ENCODE data around the gene ERBB4. TPM values are rescaled to one million over a fixed set of nuclear protein-coding genes. Genes with fewer than 3 reads are reported as not detected.

The ERBB4 gene
- total RNA-seq, 1 donor from 2014 or later = 12.4 TPM

DNA sequence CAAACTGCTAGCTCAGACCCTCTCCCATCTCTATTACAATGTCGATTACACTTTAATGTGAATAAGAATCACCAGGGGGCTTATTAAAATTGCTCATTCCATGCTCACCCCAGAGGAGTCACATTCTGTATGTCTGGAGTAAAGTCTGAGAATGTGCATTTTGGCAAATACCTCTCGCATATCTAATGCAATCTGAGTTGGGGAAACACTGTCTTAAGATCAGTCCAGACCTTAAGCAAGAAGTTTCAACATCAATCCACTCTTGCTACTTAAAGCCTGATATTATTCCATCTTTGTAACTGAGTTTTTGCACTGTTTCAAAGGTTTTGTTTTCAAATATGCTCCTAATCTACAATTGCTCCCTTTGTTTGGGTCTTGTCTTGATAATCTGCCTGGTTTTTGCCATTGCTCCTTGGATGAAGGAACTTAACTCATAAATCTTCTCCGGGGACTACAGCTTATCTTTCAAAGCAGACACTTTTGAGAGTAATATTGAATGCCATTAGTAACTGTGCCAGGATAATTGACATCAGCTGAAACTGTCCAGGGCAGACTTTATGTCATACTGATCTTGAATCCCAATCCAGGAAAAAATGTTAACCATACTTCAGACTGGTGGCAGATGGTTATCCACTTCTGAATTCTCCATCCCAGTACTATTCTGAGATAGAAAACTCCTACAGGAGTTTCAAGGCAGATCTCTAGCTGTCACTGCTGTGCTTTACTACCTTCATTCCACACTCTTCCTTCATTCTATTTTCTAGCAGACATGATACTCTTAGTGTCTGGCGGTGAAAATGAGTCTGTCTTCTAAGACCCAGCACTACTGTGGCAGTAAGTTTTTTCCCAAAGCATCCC is 200.9 kb downstream of the ERBB4 start:
- intact Hi-C loops (cut with DNase I) = no loop called here
- DNase-seq (ENCODE audit: missing footprints) (no peak), ATAC-seq (no peak)

DNA sequence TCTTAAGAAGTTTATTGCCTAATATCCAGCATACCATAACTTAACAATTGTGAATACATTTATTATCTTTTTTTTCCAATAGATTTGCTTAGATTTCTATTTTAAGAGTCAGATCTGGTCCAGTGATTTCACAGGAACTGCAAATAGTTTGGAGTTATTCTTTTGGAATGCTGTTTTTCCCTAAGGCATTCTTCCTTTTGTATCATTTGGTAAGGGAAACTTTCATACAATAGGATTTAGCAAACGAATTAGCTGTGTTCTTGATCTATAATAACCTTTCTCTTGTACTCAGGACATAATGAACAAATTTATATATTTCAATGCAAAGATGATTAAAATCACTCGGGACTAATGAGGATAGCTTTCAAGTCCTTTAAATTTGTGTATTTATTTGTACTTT is 201.6 kb downstream of the ERBB4 start:
- DNase-seq (ENCODE audit: missing footprints) (no peak), ATAC-seq (no peak)
- intact Hi-C loops (cut with DNase I) = no loop called here

DNA sequence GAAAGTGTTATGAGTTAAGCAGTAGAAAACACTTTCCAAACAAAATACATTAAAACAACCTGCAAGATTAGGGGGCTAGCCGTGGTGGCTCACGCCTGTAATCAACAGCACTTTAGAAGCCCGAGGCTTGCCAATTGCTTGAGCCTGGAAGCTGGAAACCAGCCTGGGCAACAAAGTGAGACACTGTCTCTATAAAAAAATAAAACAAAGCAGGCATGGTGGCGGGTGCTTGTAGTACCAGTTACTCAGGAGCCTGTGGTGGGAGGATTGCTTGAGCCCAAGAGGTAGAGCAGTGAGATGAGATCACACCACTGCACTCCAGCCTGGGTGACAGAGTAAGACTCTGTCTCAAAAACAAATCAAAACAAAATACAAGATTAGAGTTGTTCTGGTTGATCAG is 208.3 kb downstream of the ERBB4 start:
- peak; percentile 62 for ATAC-seq
- intact Hi-C loops (cut with DNase I) = no loop called here
- DNase-seq (ENCODE audit: missing footprints) = peak; percentile 9

DNA sequence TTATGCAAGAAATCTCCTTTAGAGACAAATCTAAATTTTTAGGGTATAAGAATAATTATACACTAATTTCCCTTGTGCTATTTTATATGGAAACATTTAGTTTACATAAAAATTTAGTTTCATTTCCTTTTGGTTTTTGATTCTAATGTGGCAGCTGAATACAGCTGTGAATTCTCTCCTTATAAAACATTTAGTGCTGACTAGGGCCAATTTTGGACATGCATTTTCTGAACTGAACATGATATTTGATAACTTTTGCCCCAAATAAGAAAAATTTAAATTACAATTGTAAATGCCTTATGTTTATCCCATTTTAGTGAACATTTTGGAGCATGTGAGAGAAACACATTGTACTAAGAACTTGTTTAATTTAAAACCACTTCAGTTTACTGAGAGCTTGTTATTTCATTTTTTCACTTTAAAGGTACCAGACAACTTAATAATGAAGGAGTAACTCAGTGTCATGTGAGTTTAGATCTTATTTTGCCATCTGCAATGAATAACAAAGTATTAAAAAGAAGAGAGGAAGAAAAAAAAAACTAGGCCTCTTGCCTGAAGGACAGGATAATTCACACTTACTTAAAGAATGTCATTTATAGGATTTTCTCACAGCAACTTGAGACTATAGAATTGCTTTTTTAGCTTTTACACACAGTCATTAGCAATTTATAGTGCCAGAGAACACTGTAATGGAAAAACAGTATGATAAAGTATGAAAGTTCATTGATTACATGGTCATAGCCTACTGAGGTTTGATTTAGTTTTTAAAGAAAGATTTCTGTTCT is 209.7 kb downstream of the ERBB4 start:
- DNase-seq (ENCODE audit: missing footprints) (no peak), ATAC-seq (no peak)
- intact Hi-C loops (cut with DNase I) = no loop called here

DNA sequence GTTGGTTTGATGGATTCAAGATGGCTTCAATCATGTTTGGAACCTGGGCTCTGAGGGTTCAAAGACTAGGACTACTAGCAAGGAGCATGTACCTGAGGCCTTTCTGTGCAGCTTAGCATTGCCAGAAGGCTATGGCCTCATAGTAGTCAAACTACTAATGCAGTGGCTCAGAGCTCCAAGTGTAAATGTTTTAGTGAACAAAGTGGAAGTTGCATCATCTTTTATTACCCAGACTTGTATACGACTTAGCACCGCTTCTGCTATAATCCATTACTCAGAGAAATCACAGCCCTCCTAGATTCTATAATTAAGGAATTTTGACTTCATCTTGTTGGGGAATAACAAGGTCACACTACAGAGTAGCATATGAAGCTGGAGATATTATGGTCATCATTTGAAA is 210.5 kb downstream of the ERBB4 start:
- intact Hi-C loops (cut with DNase I) = no loop called here
- DNase-seq (ENCODE audit: missing footprints) (no peak), ATAC-seq (no peak)

DNA sequence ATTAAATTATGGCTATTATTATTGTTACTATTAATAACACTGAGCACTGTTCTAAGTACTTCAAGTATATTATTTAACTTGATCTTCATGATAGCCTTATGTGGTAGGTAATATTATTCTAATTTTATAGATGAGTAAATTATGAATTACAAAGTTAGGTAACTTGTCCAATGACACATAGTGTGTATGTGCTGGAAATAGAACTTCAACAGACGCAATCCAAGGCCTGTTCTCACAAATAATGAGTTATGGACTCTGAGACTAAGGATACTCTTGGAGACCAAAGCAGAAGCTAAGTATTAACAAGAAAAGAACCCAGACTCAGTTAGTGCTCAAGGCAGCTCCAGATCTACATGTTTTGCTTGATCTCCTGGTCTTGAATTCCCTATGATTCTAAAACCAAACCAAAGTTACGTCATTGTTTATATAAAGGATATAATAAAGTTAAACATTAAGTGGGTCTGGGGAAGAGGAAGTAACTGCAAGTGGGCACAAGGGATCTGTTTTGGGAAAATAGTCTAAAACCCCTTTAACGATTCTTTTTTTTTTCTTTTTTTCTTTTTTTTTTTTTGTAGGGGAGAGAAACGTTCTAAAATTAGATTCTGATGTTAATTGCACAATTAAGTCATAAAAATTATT is 211.3 kb downstream of the ERBB4 start:
- DNase-seq (ENCODE audit: missing footprints) (no peak), ATAC-seq (no peak)
- intact Hi-C loops (cut with DNase I) = no loop called here

DNA sequence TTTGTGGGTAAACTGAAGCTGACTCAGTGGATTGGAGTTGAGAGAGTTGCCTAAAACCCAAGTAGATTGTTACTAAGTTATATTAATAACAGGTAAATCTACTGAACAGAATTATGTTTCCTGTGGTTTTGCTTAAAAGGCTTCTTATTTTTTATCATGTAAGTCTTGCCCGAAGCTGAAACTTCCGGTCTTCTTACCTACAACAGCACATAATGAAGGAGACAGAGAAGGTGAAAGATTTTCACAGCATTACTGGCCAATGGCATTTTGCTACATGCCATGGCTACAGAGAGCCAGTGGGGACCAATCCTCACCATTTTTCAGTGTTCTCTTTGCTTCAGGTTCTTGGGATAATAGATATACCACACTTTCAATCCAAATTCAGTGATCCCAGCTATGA is 220.0 kb downstream of the ERBB4 start:
- intact Hi-C loops (cut with DNase I) = no loop called here
- DNase-seq (ENCODE audit: missing footprints) (no peak), ATAC-seq (no peak)

DNA sequence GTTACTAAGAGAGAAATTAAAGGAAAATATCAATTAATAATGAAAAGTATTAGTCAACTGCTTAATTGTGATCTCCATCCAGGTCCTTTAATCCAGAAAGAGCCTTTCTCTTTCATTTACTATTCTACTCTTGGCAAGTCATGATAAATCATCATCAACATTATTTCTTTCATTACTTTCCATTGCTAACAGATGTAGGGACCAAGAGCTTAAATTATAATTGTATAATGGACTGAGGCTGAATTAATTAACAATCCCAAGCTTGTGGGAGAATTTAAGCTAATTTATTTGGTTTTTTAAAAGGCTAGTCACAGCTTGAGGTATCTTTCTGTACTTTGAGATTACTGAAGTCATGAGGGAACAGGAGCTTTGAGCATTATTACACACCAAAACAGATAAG is 223.9 kb downstream of the ERBB4 start:
- intact Hi-C loops (cut with DNase I) = no loop called here
- ATAC-seq (no peak), DNase-seq (ENCODE audit: missing footprints) (no peak)

DNA sequence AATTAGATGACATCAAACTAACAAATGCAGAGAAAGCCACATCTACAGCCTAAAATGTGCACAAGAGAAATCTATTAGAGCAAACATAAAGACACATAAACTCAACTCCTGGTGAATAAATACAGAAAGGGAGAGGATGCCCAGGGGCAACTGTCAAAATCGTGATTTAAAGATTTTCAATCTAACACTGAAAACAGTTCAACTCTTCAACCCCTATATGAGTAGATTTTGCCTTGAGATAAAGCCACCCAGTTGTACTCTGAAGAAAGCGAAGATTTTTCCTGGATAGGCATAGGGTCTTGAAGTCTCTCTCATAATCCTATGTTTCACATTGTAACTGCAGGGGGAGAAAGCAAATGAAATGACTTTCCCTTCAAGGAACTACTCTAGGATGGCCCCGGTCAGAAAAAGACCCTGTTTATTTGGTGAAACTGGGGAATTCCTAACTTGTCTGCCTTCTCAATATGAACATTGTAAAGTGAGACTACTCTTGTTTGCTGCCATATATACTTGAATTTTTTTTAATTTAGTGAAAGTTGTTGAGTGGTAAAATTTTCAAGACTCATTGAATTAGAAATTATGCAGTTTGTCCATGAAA is 226.7 kb downstream of the ERBB4 start:
- ATAC-seq (no peak), DNase-seq (ENCODE audit: missing footprints) (no peak)
- intact Hi-C loops (cut with DNase I) = no loop called here

DNA sequence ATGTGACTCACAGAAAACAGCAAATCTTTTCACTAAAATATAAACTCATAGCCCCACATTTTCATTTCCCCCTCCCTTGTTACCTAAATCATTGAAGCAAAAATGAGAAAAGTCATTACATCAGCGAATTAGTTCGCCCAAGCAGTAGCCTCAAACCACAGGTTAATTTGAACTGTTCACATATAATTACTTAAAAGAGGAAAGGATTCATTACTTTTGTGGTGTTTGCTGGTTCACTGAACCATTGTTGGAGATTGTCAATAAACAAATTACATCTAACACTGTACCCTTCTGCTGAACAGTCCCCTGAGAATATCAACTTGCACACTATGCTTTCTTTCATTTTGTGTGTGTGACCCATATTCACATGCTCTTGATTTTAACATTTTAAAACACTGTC is 238.7 kb downstream of the ERBB4 start:
- no peak for ATAC-seq
- intact Hi-C loops (cut with DNase I) = no loop called here
- DNase-seq (ENCODE audit: missing footprints) = no peak

DNA sequence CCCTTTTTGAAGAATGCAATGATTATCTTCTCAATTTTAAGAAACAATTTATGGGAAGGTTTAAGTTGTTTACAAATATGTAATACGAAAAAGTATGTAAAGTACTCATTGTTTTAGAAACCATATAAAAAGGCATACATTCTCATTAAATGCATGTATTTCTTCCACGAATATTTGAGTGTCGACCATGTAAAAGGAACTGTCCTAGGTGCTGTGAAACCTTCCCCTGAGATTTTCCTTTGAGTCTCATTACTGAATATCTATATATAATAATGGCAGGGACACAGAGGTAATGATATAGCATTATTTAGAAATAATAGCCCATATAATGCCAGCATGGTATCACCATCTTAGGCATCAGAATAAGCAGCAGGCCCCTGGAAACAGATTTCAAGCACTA is 239.3 kb downstream of the ERBB4 start:
- ATAC-seq (no peak), DNase-seq (ENCODE audit: missing footprints) (no peak)
- intact Hi-C loops (cut with DNase I) = no loop called here

DNA sequence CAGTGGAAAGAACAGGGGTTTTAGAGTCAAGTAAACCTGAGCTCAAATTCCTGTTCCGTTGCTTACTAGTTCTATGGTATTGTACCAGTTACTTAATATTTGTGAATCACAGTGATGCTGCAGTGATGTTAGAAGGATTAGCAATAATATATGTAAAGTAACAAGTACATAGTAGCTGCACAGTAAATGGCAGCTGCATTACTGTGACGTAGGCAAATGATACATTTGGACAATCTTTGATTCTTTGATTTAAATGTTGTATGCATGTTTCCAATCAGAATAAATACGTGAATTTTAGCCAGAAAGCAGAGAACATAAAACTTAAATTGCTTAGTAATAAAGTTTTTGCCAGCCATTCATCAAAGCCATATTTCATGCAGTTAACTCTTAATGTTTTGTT is 243.0 kb downstream of the ERBB4 start:
- intact Hi-C loops (cut with DNase I) = no loop called here
- ATAC-seq = no peak
- no peak for DNase-seq (ENCODE audit: missing footprints)

DNA sequence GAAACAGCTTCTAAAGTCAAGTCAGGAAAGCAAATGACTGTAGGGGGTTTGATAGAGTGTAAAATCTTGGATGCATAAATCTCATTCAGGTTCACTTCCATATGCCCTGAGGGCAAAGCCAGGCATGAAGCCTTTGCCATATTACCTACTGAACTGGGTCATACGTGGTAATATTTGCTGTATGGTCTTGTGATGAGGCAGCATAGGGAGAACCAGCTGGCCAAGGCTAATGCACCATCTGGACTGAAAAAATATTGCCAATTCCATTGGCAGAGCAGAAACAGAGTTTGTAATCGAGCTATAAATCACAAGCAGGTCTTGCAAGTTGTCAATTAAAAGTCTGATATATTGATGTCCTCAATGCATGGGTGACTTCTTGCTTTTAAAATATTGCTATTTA is 243.8 kb downstream of the ERBB4 start:
- ATAC-seq (no peak), DNase-seq (ENCODE audit: missing footprints) (no peak)
- intact Hi-C loops (cut with DNase I) = no loop called here

DNA sequence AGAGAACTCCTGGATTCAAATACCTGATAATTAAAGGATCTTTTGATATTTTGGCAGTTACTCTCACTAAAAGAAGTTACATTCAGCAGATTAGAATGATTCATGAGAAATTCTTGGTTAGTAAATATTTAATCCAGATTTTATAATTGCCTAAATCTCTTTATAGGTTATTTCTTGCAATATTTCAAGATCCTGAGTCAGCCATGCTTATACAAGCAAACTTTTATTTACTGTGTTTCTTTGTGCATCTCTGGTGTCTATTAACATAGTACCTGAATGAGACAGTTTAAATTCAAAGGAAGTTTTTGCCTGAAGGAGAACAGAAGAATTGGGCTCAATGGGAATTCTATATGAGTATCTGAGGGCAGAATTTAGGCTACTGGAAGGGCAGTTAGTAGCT is 249.3 kb downstream of the ERBB4 start:
- no peak for ATAC-seq
- intact Hi-C loops (cut with DNase I) = no loop called here
- no peak for DNase-seq (ENCODE audit: missing footprints)

DNA sequence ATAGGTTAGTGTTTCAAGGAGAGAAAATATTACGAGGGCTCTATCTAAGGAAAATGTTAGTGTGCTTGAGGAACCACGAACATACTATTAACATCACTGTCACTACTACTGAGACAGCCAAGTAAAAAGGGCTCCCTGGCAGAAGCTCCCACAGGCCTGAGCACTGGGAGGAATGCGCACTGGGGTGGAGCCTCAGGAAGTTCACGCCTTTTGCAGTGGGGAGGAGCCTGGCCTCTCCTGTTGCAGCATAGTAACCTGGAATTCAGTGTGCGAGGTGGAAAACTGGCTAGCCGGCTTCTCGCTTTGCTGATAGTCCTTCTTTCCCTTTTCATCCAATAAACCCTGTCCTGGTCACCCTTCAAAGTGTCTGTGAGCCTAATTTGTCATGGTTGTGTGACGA is 250.3 kb downstream of the ERBB4 start:
- DNase-seq (ENCODE audit: missing footprints) = no peak
- intact Hi-C loops (cut with DNase I) = no loop called here
- ATAC-seq = no peak

DNA sequence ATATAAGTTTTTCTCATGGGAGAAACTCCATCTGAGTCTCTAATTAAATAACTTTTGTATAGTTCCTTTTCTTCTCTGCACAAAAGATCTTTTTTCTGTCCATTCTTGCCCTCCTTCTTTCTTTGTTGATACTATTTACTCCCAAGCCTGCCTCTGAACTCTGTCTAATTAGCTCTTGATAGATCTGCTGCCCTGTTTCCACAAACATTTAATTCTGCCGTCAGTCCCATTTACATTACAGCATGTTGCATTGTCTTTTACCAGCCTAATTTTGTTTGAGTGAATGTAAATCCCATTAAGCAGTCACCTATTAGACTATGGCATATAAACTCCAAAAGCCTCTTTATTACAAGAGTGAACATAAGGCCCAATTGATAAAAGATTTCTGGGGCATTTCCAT is 254.4 kb downstream of the ERBB4 start:
- DNase-seq (ENCODE audit: missing footprints) = no peak
- intact Hi-C loops (cut with DNase I) = no loop called here
- no peak for ATAC-seq

DNA sequence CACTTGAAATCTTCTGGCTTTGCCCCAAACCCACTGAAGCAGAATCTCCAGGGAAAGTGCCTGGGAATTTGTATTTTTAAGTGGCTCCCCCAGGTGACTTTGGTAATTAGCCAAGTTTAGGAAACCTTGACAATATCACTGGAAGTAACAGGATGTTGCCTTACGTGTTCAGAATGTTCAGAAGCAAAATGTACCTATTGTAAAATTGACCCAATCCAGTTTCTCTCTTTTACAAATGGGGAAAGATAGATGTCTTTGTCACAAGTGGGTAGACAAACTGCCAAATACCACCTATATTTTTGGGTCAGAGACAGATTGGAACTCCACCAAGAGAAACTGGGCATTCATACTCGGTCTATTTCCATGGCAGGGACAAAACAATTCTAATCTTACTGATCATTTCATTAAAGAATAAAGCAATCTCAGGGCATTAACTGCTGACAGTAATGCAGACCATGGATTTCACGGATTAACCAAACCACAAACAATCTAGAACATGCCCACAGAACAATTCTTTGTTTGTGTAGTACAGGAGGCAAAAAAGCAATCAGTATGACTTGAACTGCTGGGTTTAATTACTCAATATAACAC is 255.8 kb downstream of the ERBB4 start:
- intact Hi-C loops (cut with DNase I) = no loop called here
- DNase-seq (ENCODE audit: missing footprints) (no peak), ATAC-seq (peak; percentile 16)

DNA sequence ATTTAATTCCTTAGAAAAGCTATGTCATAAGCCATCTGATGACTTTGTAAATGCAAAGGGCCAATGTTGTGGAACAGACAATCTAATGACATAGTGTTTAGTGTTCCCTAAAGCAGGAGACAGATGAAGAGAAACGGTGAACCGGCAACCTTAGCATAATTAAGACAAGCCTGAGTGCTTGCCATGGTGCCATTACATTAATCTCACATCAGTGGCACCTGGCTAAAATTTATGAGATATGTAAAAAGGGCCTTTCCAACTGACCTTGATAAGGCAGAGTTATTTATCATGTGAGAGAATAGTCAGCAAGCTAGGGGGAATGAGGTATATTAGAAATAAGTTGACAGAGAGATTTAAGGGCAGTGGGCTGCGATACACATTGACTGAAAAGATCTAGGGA is 261.8 kb downstream of the ERBB4 start:
- DNase-seq (ENCODE audit: missing footprints) = no peak
- ATAC-seq = no peak
- intact Hi-C loops (cut with DNase I) = no loop called here

DNA sequence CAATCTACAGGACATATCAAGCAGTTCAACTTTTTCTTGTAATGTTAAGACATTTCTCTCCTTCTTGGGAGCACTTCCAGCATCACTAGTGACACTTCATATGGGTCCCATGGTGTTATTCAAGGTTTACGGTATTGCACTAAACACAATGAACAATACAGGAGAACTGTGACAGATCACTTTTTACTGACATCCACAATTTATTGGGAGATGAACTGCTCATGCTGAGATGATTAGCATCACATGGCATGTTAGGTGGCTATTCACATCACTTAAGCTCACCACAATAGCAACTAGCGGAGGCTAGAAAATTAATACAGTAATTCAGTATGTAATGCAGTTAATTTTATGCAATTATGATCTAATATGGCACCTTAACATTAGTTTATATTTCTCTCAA is 264.4 kb downstream of the ERBB4 start:
- ATAC-seq (no peak), DNase-seq (ENCODE audit: missing footprints) (no peak)
- intact Hi-C loops (cut with DNase I) = no loop called here

Measured in Right ventricle myocardium inferior (tissue), 1 donor.